Activated T-helper 1 cell treated with anti-CD3 and anti-CD28 coated beads, Interleukin-12 subunit alpha, Interleukin-12 subunit beta, Interleukin-2, Interleukin-4 antibody, amounts not matched to agents 30 ng/mL and 10 ng/mL and 1 ng/mL, durations not matched to agents 14 hours and 24 hours and 36 hours (primary cell): ENCODE measurements around the gene SERPINB1. TPM values are rescaled to one million over a fixed set of nuclear protein-coding genes. Genes with fewer than 3 reads are reported as not detected.

Source experiments
- DNase-seq: peaks from one replicate; pipeline ENCODE4 v3.0.0; 2021; ENCODE audit warnings: low spot score
- H3K27ac Mint-ChIP-seq: one replicate; pipeline ENCODE4 v1.8.0; 2021; ENCODE audit warnings: mild to moderate bottlenecking, mixed read lengths
- H3K27me3 Mint-ChIP-seq: one replicate; pipeline ENCODE4 v1.8.0; 2022; ENCODE audit warnings: mild to moderate bottlenecking, moderate library complexity, mixed read lengths; ENCODE audit not compliant: insufficient read depth
- H3K36me3 Mint-ChIP-seq: one replicate; pipeline ENCODE4 v1.8.0; 2021; ENCODE audit warnings: low read depth, mixed read lengths
- H3K4me1 Mint-ChIP-seq: one replicate; pipeline ENCODE4 v1.8.0; 2021; ENCODE audit warnings: low read depth, mixed read lengths
- H3K4me3 Mint-ChIP-seq: one replicate; pipeline ENCODE4 v1.8.0; 2021; ENCODE audit warnings: mild to moderate bottlenecking, moderate library complexity, mixed read lengths
- H3K9me3 Mint-ChIP-seq: one replicate; pipeline ENCODE4 v1.8.0; 2021; ENCODE audit warnings: mixed read lengths
- intact Hi-C: fragments of 100-400 bp; cut with micrococcal nuclease; formaldehyde crosslinking; loops from one replicate; pipeline ENCODE4 v1.15.1; 2024
- total RNA-seq: library from RNA; stranded (reverse); gene quantifications from 2 replicates; pipeline ENCODE4 v1.2.3, GENCODE V29; 2022

SERPINB1 gene
- total RNA-seq, 1 donor from 2014 or later: 80.1 TPM

- no peaks in the 10 kb centered on the region for H3K27me3 Mint-ChIP-seq
- H3K36me3 Mint-ChIP-seq: peaks cover 17% of the 10 kb centered on the region
- DNase-seq: no peak
- H3K4me3 Mint-ChIP-seq: no peak overlapping the region
- peaks cover 48% of the 10 kb centered on the region for H3K4me1 Mint-ChIP-seq
- no peak overlapping the region for H3K27ac Mint-ChIP-seq
- peaks cover 40% of the 10 kb centered on the region for H3K9me3 Mint-ChIP-seq
- intact Hi-C loops: no loop called here
Observed at GRCh38 chr6:2818593-2818992, 23.1 kb downstream of the SERPINB1 start.

GRCh38 chr6:2817903-2818443, 23.7 kb downstream of the SERPINB1 start:
- peak overlapping the region; percentile 6 for H3K27ac Mint-ChIP-seq
- H3K36me3 Mint-ChIP-seq: peaks cover 17% of the 10 kb centered on the region
- no peak overlapping the region for H3K4me3 Mint-ChIP-seq

GRCh38 chr6:2816158-2816557, 25.5 kb downstream of the SERPINB1 start:
- no peaks in the 10 kb centered on the region for H3K27me3 Mint-ChIP-seq
- intact Hi-C loops: no loop called here
- H3K9me3 Mint-ChIP-seq: peaks cover 32% of the 10 kb centered on the region

More at GRCh38 chr6:2817903-2818443, 23.7 kb downstream of the SERPINB1 start:
- intact Hi-C loops: no loop called here
- H3K4me1 Mint-ChIP-seq: peaks cover 48% of the 10 kb centered on the region
- DNase-seq: no peak
- H3K9me3 Mint-ChIP-seq: peaks cover 40% of the 10 kb centered on the region
- no peaks in the 10 kb centered on the region for H3K27me3 Mint-ChIP-seq

GRCh38 chr6:2812695-2813094, 29.0 kb downstream of the SERPINB1 start:
- Mint-ChIP-seq H3K27me3 (no peaks in the 10 kb centered on the region), H3K4me1 (peaks cover 26% of the 10 kb centered on the region), H3K36me3 (peaks cover 10% of the 10 kb centered on the region), H3K27ac (no peak overlapping the region), H3K9me3 (peaks cover 31% of the 10 kb centered on the region), H3K4me3 (no peak overlapping the region)
- intact Hi-C loops: no loop called here
- no peak for DNase-seq

More at GRCh38 chr6:2816158-2816557, 25.5 kb downstream of the SERPINB1 start:
- no peak overlapping the region for H3K27ac Mint-ChIP-seq
- peaks cover 12% of the 10 kb centered on the region for H3K36me3 Mint-ChIP-seq
- DNase-seq: no peak
- H3K4me1 Mint-ChIP-seq: peaks cover 38% of the 10 kb centered on the region
- no peak overlapping the region for H3K4me3 Mint-ChIP-seq

- Mint-ChIP-seq H3K4me3 (no peak overlapping the region), H3K36me3 (no peaks in the 10 kb centered on the region), H3K27me3 (peaks cover 3% of the 10 kb centered on the region), H3K27ac (no peak overlapping the region), H3K4me1 (peaks cover 35% of the 10 kb centered on the region), H3K9me3 (peaks cover 6% of the 10 kb centered on the region)
- no peak for DNase-seq
- intact Hi-C loops: no loop called here
Observed at GRCh38 chr6:2810092-2810671, 31.5 kb downstream of the SERPINB1 start.

- H3K4me3 Mint-ChIP-seq: no peak overlapping the region
- intact Hi-C loops: no loop called here
Observed at GRCh38 chr6:2809015-2809414, 32.6 kb downstream of the SERPINB1 start.

GRCh38 chr6:2807342-2808090, 34.1 kb downstream of the SERPINB1 start:
- Mint-ChIP-seq H3K27ac (no peak overlapping the region), H3K36me3 (no peaks in the 10 kb centered on the region), H3K9me3 (no peaks in the 10 kb centered on the region), H3K4me1 (peaks cover 35% of the 10 kb centered on the region), H3K27me3 (peaks cover 3% of the 10 kb centered on the region), H3K4me3 (no peak overlapping the region)
- intact Hi-C loops: no loop called here
- no peak for DNase-seq

More at GRCh38 chr6:2809015-2809414, 32.6 kb downstream of the SERPINB1 start:
- peaks cover 3% of the 10 kb centered on the region for H3K9me3 Mint-ChIP-seq
- H3K27ac Mint-ChIP-seq: no peak overlapping the region
- H3K4me1 Mint-ChIP-seq: peaks cover 35% of the 10 kb centered on the region
- DNase-seq: no peak
- H3K36me3 Mint-ChIP-seq: no peaks in the 10 kb centered on the region
- H3K27me3 Mint-ChIP-seq: peaks cover 3% of the 10 kb centered on the region

GRCh38 chr6:2806644-2807043, 35.0 kb downstream of the SERPINB1 start:
- Mint-ChIP-seq H3K36me3 (no peaks in the 10 kb centered on the region), H3K9me3 (no peaks in the 10 kb centered on the region), H3K27me3 (peaks cover 3% of the 10 kb centered on the region), H3K4me1 (peaks cover 35% of the 10 kb centered on the region), H3K4me3 (no peak overlapping the region), H3K27ac (no peak overlapping the region)
- intact Hi-C loops: no loop called here
- no peak for DNase-seq

GRCh38 chr6:2805031-2805430, 36.6 kb downstream of the SERPINB1 start:
- DNase-seq: no peak
- H3K4me1 Mint-ChIP-seq: peaks cover 28% of the 10 kb centered on the region
- H3K9me3 Mint-ChIP-seq: no peaks in the 10 kb centered on the region
- H3K36me3 Mint-ChIP-seq: no peaks in the 10 kb centered on the region
- H3K27ac Mint-ChIP-seq: no peak overlapping the region
- H3K4me3 Mint-ChIP-seq: no peak overlapping the region
- intact Hi-C loops: no loop called here
- H3K27me3 Mint-ChIP-seq: peaks cover 3% of the 10 kb centered on the region

GRCh38 chr6:2804516-2804915, 37.1 kb downstream of the SERPINB1 start:
- Mint-ChIP-seq H3K27ac (no peak overlapping the region), H3K36me3 (no peaks in the 10 kb centered on the region), H3K4me3 (no peak overlapping the region), H3K27me3 (peaks cover 3% of the 10 kb centered on the region), H3K9me3 (no peaks in the 10 kb centered on the region), H3K4me1 (peaks cover 28% of the 10 kb centered on the region)
- intact Hi-C loops: no loop called here
- DNase-seq: no peak

GRCh38 chr6:2803731-2804429, 37.8 kb downstream of the SERPINB1 start:
- Mint-ChIP-seq H3K4me1 (peaks cover 29% of the 10 kb centered on the region), H3K27ac (no peak overlapping the region), H3K9me3 (no peaks in the 10 kb centered on the region), H3K4me3 (no peak overlapping the region), H3K36me3 (no peaks in the 10 kb centered on the region), H3K27me3 (peaks cover 3% of the 10 kb centered on the region)
- intact Hi-C loops: no loop called here
- no peak for DNase-seq

- peaks cover 3% of the 10 kb centered on the region for H3K27me3 Mint-ChIP-seq
- no peaks in the 10 kb centered on the region for H3K36me3 Mint-ChIP-seq
- intact Hi-C loops: no loop called here
- no peaks in the 10 kb centered on the region for H3K9me3 Mint-ChIP-seq
- DNase-seq: no peak
- H3K4me3 Mint-ChIP-seq: no peak overlapping the region
- no peak overlapping the region for H3K27ac Mint-ChIP-seq
- peaks cover 38% of the 10 kb centered on the region for H3K4me1 Mint-ChIP-seq
Observed at GRCh38 chr6:2802521-2803060, 39.1 kb downstream of the SERPINB1 start.
